HCT116 (cell line): ENCODE data around the gene USP47. TPM values are rescaled to one million over a fixed set of nuclear protein-coding genes. Genes with fewer than 3 reads are reported as not detected.

Experiments used
- ATAC-seq: fragments of 200-7000 bp; cut with Tn5 transposase; 2 replicates; pipeline ENCODE4 v1.9.1; 2020; ENCODE audit warnings: mild to moderate bottlenecking, moderate library complexity
- BruUV-seq: library from RNA; stranded (reverse); fragments of 400-500 nt; replicated peaks from 2 replicates; lab custom pipeline; 2021; lab: Mats Ljungman, UMichigan
- CTCF ChIA-PET: fragments of 300-600 bp; sonication (Branson Sonifier 250); formaldehyde crosslinking; loops from one replicate; lab custom pipeline; 2021; ENCODE audit warnings: antibody characterized with exemption; lab: Charles Lee
- POLR2A ChIA-PET: fragments of 300-600, 350-600 bp; sonication (Branson Sonifier 250); formaldehyde crosslinking; loops from one replicate; lab custom pipeline; 2021; ENCODE audit warnings: antibody characterized with exemption; lab: Charles Lee
- RAD21 ChIA-PET, 2 experiments: fragments of 300-600 bp; sonication (Branson Sonifier 250); formaldehyde crosslinking; loops; one replicate each; lab custom pipeline; 2023; ENCODE audit warnings: low total read pairs in 2 of 2; ENCODE audit not compliant: uncharacterized antibody in 2 of 2, unreplicated experiment in 2 of 2, low non-redundant PET in 1 of 2; lab: Charles Lee
- DNase-seq: peaks from one replicate; pipeline ENCODE4 v3.0.0-alpha.2; 2010; ENCODE audit warnings: low read depth, low spot score
- H2AFZ ChIP-seq: fragments of 200-600 bp; shearing (Covaris generic), sonication (generic); 2 replicates; pipeline ENCODE4 v1.6.1; 2017; ENCODE audit warnings: low read depth, mixed run types, mixed read lengths, antibody characterized with exemption, low read length; ENCODE audit not compliant: poor library complexity, severe bottlenecking
- H3K27ac ChIP-seq: 2 replicates; pipeline ENCODE4 v1.5.1; 2012; ENCODE audit warnings: low read depth, low read length
- H3K27me3 ChIP-seq: fragments of 200-600 bp; sonication (generic); 2 replicates; pipeline ENCODE4 v1.6.1; 2016; ENCODE audit warnings: mixed run types, low read length, mixed read lengths; ENCODE audit not compliant: insufficient read depth
- H3K36me3 ChIP-seq, 2 experiments: fragments of 200-500 bp in 1 of 2; fragments of 200-600 bp in 1 of 2; sonication (Bioruptor generic) in 1 of 2; sonication (generic) in 1 of 2; 2 replicates each; pipeline versions ENCODE4 v1.5.1 to v1.6.1; 2014 to 2016; ENCODE audit warnings: low read length in 2 of 2, inconsistent platforms in 1 of 2, mixed read lengths in 1 of 2, mixed run types in 1 of 2; ENCODE audit not compliant: insufficient read depth in 2 of 2, control insufficient read depth in 1 of 2
- H3K4me1 ChIP-seq, 2 experiments: fragments of 200-600 bp in 1 of 2; sonication (generic) in 1 of 2; 2 replicates each; pipeline versions ENCODE4 v1.5.1 to v1.6.1; 2012 to 2017; ENCODE audit warnings: low read length in 2 of 2, inconsistent platforms in 1 of 2, mild to moderate bottlenecking in 1 of 2, mixed read lengths in 1 of 2, mixed run types in 1 of 2, moderate library complexity in 1 of 2; ENCODE audit not compliant: insufficient read depth in 2 of 2, control insufficient read depth in 1 of 2
- H3K4me2 ChIP-seq: fragments of 200-600 bp; sonication (generic); 2 replicates; pipeline ENCODE4 v1.6.1; 2017; ENCODE audit warnings: mixed run types, low read length, mixed read lengths
- H3K4me3 ChIP-seq, 2 experiments: fragments of 200-600 bp in 1 of 2; sonication (generic) in 1 of 2; replicated peaks in 1 of 2; 2 replicates each; pipeline ENCODE4 v1.5.1; 2011 to 2016; ENCODE audit warnings: low read length in 2 of 2, control low read depth in 1 of 2, low read depth in 1 of 2, mild to moderate bottlenecking in 1 of 2, mixed read lengths in 1 of 2, mixed run types in 1 of 2
- H3K79me2 ChIP-seq: fragments of 200-600 bp; sonication (generic); 2 replicates; pipeline ENCODE4 v1.6.1; 2017; ENCODE audit warnings: mild to moderate bottlenecking, mixed run types, low read length, moderate library complexity, mixed read lengths; ENCODE audit not compliant: insufficient read depth
- H3K9ac ChIP-seq: fragments of 200-600 bp; sonication (generic); 2 replicates; pipeline ENCODE4 v1.6.1; 2016; ENCODE audit warnings: low read length, mixed read lengths
- H3K9me2 ChIP-seq: fragments of 200-600 bp; sonication (generic), shearing (Covaris generic); 2 replicates; pipeline ENCODE4 v1.6.1; 2017; ENCODE audit warnings: mixed run types, mild to moderate bottlenecking, moderate library complexity; ENCODE audit not compliant: insufficient read depth
- H3K9me3 ChIP-seq, 2 experiments: fragments of 200-500 bp in 1 of 2; fragments of 200-600 bp in 1 of 2; sonication (Bioruptor generic) in 1 of 2; sonication (generic) in 1 of 2; 2 replicates each; pipeline ENCODE4 v1.6.1; 2014 to 2017; ENCODE audit warnings: low read length in 2 of 2, mixed read lengths in 2 of 2, inconsistent platforms in 1 of 2, low read depth in 1 of 2, mild to moderate bottlenecking in 1 of 2, mixed run types in 1 of 2, moderate library complexity in 1 of 2; ENCODE audit not compliant: control insufficient read depth in 1 of 2, insufficient read depth in 1 of 2
- H4K20me1 ChIP-seq: fragments of 200-600 bp; sonication (generic), shearing (Covaris generic); 2 replicates; pipeline ENCODE4 v1.6.1; 2017; ENCODE audit warnings: mixed run types, mild to moderate bottlenecking, moderate library complexity; ENCODE audit not compliant: insufficient read depth
- FOSL1 ChIP-seq: IDR thresholded peaks from 2 replicates; pipeline ENCODE4 v1.6.1; 2012; ENCODE audit warnings: low read depth
- JUND ChIP-seq: IDR thresholded peaks from 2 replicates; pipeline ENCODE4 v1.6.1; 2012
- MAX ChIP-seq: IDR thresholded peaks from 2 replicates; pipeline ENCODE4 v1.6.1; 2012
- REST ChIP-seq: IDR thresholded peaks from 2 replicates; pipeline ENCODE4 v1.6.1; 2012; ENCODE audit warnings: low read depth
- SIN3A ChIP-seq: IDR thresholded peaks from 2 replicates; pipeline ENCODE4 v1.6.1; 2012; ENCODE audit warnings: low read depth
- TCF7L2 ChIP-seq: IDR thresholded peaks from 2 replicates; pipeline ENCODE4 v1.7.0; 2011; ENCODE audit warnings: borderline replicate concordance, inconsistent platforms; ENCODE audit not compliant: insufficient read depth, insufficient read length; ENCODE audit errors: extremely low read depth
- intact Hi-C: fragments of 100-400 bp; cut with micrococcal nuclease; formaldehyde crosslinking; loops from 2 replicates; pipeline ENCODE4 v1.10.0; 2022
- total RNA-seq: library from RNA; stranded (reverse); gene quantifications from one replicate; pipeline ENCODE4 v1.2.1, GENCODE V29; 2021; ENCODE audit not compliant: unreplicated experiment

USP47 gene
- total RNA-seq, 1 experiment from 2014 or later: 18.9 TPM

GRCh38 chr11:11944444-11944843 lies 102.7 kb downstream of the USP47 start:
- Histone ChIP-seq H3K79me2 (no peaks in the 10 kb centered on the region), H3K36me3 (peaks cover 5 to 8% of the 10 kb centered on the region in 2 experiments; a peak in 3 of 4 replicates), H3K4me3 (no peak overlapping the region), H4K20me1 (no peaks in the 10 kb centered on the region), H3K9me3 (no peaks in the 10 kb centered on the region), H3K27me3 (no peaks in the 10 kb centered on the region), H2AFZ (no peak overlapping the region), H3K4me2 (no peak overlapping the region), H3K9ac (no peak overlapping the region), H3K4me1 (no peaks in the 10 kb centered on the region), H3K27ac (no peak overlapping the region), H3K9me2 (no peaks in the 10 kb centered on the region)
- TF ChIP-seq FOSL1: no peak
- TF ChIP-seq SIN3A: no peak
- no peak for TF ChIP-seq MAX
- TF ChIP-seq TCF7L2: no peak
- no peak for TF ChIP-seq REST
- no peak for TF ChIP-seq JUND
- intact Hi-C loops: no loop called here
- ChIA-PET CTCF (interaction anchor here (1.0 to 1.2 kb wide), 2 partner anchors 13 to 22 kb away, joined by 3 to 5 read pairs; no protein-coding TSS in a partner anchor), RAD21 (no interaction called here), POLR2A (no interaction called here)
- BruUV-seq: no TSS peak
- DNase-seq: no peak
- no peak for ATAC-seq
